HG03457 (cell line): ENCODE results near the gene WAS.
"Not testable (repeated sequence)": the region's sequence is repeated elsewhere in the genome, so short reads cannot be mapped to it uniquely, and the experiment has no call there.

Experiments
- ATAC-seq: cut with Tn5 transposase; IDR thresholded peaks from one replicate; pipeline ENCODE4 v1.9.1; 2021; ENCODE audit warnings: moderate number of reproducible peaks; ENCODE audit not compliant: unreplicated experiment

The WAS gene

GRCh38 chrX:48683411-48683982 is at the start of gene WAS:
WAS (plus strand) TSS chrX:48683799; CDS start chrX:48683854, 55 bp downstream.
- ATAC-seq: no peak

- ATAC-seq: no peak
Measured at GRCh38 chrX:48636301-48636700, 47.3 kb upstream of the WAS start.

- no peak for ATAC-seq
Measured at GRCh38 chrX:48636776-48637175, 46.8 kb upstream of the WAS start.

GRCh38 chrX:48645669-48646068 is 37.9 kb upstream of the WAS start:
- ATAC-seq: no peak

GRCh38 chrX:48648336-48648751 is 35.3 kb upstream of the WAS start:
- ATAC-seq: no peak

GRCh38 chrX:48649102-48649501 is 34.5 kb upstream of the WAS start:
- no peak for ATAC-seq

- ATAC-seq: not testable (repeated sequence)
Measured at GRCh38 chrX:48652055-48652579, 31.5 kb upstream of the WAS start.

GRCh38 chrX:48654746-48655145 is 28.9 kb upstream of the WAS start:
- ATAC-seq: not testable (repeated sequence)

- ATAC-seq: not testable (repeated sequence)
Measured at GRCh38 chrX:48659686-48660085, 23.9 kb upstream of the WAS start.

GRCh38 chrX:48663241-48663640 is 20.4 kb upstream of the WAS start:
- no peak for ATAC-seq

- ATAC-seq: no peak
Measured at GRCh38 chrX:48664156-48664555, 19.4 kb upstream of the WAS start.

- ATAC-seq: no peak
Measured at GRCh38 chrX:48665991-48666390, 17.6 kb upstream of the WAS start.

GRCh38 chrX:48666649-48667048 is 16.9 kb upstream of the WAS start:
- no peak for ATAC-seq

GRCh38 chrX:48667509-48667908 is 16.1 kb upstream of the WAS start:
- ATAC-seq: no peak

- not testable (repeated sequence) for ATAC-seq
Measured at GRCh38 chrX:48668187-48668586, 15.4 kb upstream of the WAS start.

GRCh38 chrX:48676106-48676892 is 7.3 kb upstream of the WAS start:
- peak; percentile 80 for ATAC-seq

GRCh38 chrX:48676893-48677270 is 6.7 kb upstream of the WAS start:
- ATAC-seq: peak; percentile 7

- no peak for ATAC-seq
Measured at GRCh38 chrX:48677516-48677915, 6.1 kb upstream of the WAS start.

- ATAC-seq: not testable (repeated sequence)
Measured at GRCh38 chrX:48680467-48680866, 3.1 kb upstream of the WAS start.

GRCh38 chrX:48680925-48681324 is 2.7 kb upstream of the WAS start:
- not testable (repeated sequence) for ATAC-seq

- ATAC-seq: no peak
Measured at GRCh38 chrX:48681539-48682183, 1.9 kb upstream of the WAS start.

- ATAC-seq: not testable (repeated sequence)
Measured at GRCh38 chrX:48682795-48683194, 804 bp upstream of the WAS start.
